ENCODE data around the gene SENP3. TPM values are rescaled to one million over a fixed set of nuclear protein-coding genes. Genes with fewer than 3 reads are reported as not detected.
A peak's percentile ranks its signal among the peaks of the same experiment; 100 is the strongest.
"Not testable (repeated sequence)": the region's sequence is repeated elsewhere in the genome, so short reads cannot be mapped to it uniquely, and the experiment has no call there.

SENP3 gene
- total RNA-seq, 1 experiment from 2014 or later, result 138 TPM

DNA sequence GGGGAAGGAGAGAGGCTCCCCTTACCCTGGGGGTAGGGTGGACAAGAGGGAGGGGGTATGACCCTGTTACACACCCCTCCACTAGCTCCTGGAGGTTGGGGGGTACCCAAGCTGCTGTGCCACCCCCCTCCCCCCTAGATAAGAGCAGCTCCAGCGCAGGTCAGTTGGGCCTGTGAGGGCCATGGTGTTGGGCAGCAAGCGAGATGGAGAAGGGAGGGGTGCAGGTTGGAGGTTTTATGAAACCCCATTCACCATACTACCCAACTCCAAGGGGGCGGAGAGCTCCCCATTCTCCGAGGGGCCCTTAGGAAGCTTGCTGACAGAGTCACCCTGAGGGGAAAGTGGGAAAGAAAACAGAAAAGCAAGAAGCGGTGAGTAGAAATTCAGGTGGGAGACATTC lies 29.9 kb downstream of the SENP3 start:
- no peak for DNase-seq (ENCODE audit: low read depth)

DNA sequence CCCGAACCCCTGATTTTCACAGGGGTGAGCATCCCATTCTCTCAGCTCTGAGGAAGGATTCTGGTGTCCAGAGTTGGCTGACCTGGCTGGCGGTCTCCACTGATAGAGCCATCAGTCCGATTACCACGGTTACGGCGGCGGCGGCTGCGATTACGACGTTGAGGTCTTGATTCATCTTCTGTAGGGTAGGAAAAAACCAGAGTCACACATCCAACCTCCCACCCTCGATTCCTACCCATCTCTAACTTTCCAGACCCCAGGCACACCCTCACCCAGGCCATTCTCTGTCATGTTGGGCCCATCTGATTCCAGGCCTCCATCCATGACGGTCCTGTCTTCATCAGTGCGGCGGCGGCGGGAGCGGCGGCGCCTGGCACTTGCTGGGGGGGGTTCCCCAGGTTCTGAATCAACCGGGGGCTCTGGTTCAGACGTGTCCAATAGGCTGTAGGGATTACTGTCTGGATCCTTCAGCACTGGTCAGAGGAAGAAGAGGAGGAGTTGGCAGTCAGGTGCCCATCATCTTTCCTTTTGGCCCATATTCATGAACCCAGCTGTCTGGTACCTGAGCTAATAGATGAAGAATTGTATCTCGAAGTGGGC lies 30.8 kb downstream of the SENP3 start:
- no peak for DNase-seq (ENCODE audit: low read depth)

DNA sequence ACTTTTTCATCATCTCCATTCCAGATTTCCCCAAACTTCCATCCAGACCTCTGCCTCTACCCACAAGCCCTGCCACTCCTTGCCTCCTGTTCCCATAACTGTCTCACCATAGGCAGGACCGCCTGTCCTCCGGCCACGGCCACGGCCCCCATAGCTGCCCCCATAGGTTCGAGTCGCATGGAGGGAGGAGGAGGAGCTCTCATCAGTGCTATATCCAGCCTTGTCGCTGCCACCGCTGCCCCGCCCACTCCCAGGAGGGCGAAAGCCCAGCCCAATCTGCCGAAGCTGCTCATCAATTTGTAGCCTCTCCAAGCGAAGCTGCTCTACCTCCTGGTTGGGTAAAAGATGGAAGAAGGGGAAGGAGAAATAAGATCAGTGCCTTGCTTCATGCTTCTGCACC lies 31.6 kb downstream of the SENP3 start:
- DNase-seq (ENCODE audit: low read depth), result no peak

GRCh38 chr17:7597561-7597960 lies 35.8 kb downstream of the SENP3 start:
- DNase-seq (ENCODE audit: low read depth), result not testable (repeated sequence)

DNA sequence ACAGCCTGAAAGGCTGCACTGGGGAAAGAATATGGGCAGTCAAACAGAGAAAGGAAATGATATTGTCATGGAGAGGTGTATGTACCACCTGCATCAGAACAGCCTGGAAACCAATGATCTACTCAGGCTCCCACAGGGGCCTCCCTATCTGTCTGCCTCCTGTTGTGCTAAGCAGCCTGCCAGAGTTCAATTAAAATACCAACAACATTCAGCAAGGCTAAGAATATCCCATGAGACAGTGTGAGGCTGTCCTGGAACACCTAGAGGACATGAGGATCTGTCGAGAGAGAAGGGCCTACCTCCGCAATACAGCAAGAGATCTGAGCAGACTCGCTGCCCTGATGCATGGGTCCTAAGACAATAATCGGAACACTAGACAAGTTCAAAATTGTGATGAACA lies 44.6 kb downstream of the SENP3 start:
- no peak for DNase-seq (ENCODE audit: low read depth)

DNA sequence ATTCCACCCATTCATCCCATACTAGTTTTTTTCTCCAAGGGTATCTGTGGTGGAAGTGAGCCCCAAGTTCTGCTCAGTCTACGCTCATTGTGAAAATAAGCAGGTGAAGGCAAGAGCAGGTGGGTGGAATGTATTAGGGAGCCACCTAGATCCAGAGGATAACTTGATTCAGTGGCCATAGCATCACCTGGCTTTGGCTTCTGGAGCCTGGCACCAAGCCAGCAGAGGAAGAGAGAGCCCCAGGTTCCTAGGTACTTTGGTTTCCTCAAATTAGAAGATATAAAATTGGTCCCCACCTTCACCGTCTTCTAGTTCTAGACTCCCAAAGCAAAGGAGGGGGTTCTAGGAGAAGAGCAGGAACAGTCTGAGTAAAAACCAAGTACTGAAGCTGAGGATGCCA lies 48.9 kb downstream of the SENP3 start:
- no peak for DNase-seq (ENCODE audit: low read depth)

DNA sequence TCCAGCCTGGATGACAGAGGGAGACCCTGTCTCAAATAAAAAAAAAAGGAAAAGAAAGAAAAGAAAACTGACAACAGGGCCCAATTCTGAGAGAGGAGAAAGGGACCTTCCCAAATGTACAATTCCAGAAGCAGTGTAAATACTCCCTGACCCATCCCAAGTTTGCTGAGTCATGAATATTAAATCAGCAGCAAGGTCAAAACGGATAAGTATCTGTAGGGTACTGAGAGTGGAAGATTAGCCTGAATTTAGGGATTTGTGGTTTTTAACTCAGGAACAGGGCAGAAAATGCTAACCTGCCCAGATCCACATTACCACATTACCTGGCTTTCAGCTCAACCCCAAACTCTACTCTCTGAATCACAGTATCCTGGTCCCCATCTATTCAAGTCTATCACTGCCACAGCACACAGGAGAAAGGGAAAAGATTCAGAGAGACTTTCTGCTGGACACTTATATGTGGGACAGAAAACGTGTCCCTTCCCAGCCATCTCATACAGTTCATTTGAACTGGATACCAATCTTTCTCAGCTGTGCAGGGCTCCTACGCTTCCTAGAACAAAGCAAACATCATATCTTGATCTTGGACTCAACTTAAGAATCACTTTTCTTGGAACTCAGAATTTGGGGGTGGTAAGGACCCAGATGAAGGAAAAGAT lies 50.0 kb downstream of the SENP3 start:
- no peak for DNase-seq (ENCODE audit: low read depth)

- DNase-seq (ENCODE audit: low read depth), result no peak
Measured at GRCh38 chr17:7612294-7612640, 50.5 kb downstream of the SENP3 start.

- peak; percentile 32 for DNase-seq (ENCODE audit: low read depth)
Measured at GRCh38 chr17:7613769-7614424, 52.2 kb downstream of the SENP3 start.

DNA sequence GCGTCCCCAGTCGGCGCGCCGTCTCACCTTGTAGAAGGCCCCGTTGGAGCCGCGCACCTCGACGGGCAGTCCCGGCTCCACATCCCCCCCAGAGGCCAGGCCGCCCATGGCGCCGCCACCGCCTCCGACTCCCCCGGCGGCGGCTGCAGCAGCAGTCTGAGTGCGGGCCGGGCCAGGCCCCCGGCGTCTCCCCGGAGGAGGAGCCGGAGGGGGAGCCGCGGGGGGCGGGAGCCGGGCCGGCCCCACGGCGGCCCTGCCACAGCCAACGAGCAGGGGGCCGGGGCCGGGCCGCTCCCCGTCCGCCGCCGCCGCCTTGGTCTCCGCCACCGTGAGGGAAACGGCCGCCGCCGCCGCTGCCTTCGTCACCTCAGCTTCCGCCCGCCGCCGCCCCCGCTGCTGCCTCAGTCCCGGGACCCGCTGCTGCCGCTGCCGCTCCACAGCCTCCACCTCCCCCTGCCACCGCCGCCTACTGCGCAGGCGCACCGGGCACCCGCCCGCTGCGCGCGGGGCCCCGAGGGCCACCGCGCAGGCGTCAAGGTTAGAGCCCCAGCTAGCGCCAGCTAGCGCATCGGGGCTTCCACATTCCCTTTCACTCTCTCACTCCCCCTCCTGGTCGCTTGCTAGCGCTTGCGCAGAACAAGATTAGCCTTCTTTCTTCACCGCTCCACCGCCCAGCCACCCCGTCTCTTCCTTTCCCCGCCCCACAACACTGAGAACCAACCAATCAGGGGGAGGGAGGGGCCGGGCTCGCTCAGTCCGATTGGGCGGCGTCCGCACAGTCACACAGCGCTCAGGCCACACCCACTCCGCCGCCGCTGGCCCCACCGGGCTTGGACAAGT lies 52.9 kb downstream of the SENP3 start, which contains the start of gene FXR2:
Gene FXR2 (minus strand): TSS at position 473 of the 840 bp plus-strand sequence. CDS start 365 bp downstream, at position 108.
- DNase-seq (ENCODE audit: low read depth), result peak; percentile 100

- DNase-seq (ENCODE audit: low read depth), result no peak
Measured at GRCh38 chr17:7615265-7615747, 53.6 kb downstream of the SENP3 start.

DNA sequence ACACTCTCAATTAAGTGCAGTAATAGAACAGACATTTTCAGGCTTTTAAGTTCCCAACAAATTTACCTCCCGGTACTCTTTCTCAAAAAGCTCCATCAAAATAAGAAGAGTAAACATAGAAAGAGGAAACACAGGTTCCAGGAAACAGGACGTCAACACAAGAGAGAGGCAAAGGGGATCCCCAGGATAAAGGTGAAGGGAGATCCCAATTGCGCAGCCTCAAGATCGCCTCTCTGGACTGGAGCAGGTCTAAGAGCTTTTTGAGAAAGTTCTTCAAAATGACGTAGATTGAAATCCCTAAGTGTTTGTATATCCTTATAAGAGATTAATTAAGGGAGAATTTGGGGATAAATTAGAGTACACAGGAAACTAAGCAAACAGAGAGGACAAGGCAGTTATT lies 56.9 kb downstream of the SENP3 start:
- DNase-seq (ENCODE audit: low read depth), result no peak

GRCh38 chr17:7620835-7621234 lies 59.1 kb downstream of the SENP3 start:
- no peak for DNase-seq (ENCODE audit: low read depth)

Small RNAs within 50 kb of the gene (small RNA-seq; reads per million reads assigned to genes)
- gene CD68 (not detected), gene RF00019 (not detected), gene SNORA48 (not detected), gene SNORD10 (not detected)

Other genes starting within 250 kb of the SENP3 start
- 125 and 135 TPM in 2 replicates for gene GPS2, start 246.6 kb upstream of the SENP3 start, total RNA-seq (2014; rRNA removed; shearing (Covaris generic))
- gene NEURL4, start 232.6 kb upstream of the SENP3 start, total RNA-seq (2014; rRNA removed; shearing (Covaris generic)), result 20.7 TPM in 2 replicates
- gene ACAP1, start 225.4 kb upstream of the SENP3 start, total RNA-seq (2014; rRNA removed; shearing (Covaris generic)), result 0.90 and 2.2 TPM in 2 replicates
- 4.7 and 5.8 TPM in 2 replicates for gene KCTD11, start 209.8 kb upstream of the SENP3 start, total RNA-seq (2014; rRNA removed; shearing (Covaris generic))
- gene TMEM95, start 206.8 kb upstream of the SENP3 start, total RNA-seq (2014; rRNA removed; shearing (Covaris generic)), result not detected in 2 replicates
- gene TNK1, start 180.8 kb upstream of the SENP3 start, total RNA-seq (2014; rRNA removed; shearing (Covaris generic)), result 0.24 TPM in 1 of 2 replicates, not detected in the other
- 31.7 and 36.7 TPM in 2 replicates for gene PLSCR3, start 167.4 kb upstream of the SENP3 start, total RNA-seq (2014; rRNA removed; shearing (Covaris generic))
- 54.1 and 72.6 TPM in 2 replicates for gene TMEM256, start 157.8 kb upstream of the SENP3 start, total RNA-seq (2014; rRNA removed; shearing (Covaris generic))
- gene NLGN2, start 154.1 kb upstream of the SENP3 start, total RNA-seq (2014; rRNA removed; shearing (Covaris generic)), result 6.1 and 7.4 TPM in 2 replicates
- not detected in 2 replicates for gene SPEM1, start 141.6 kb upstream of the SENP3 start, total RNA-seq (2014; rRNA removed; shearing (Covaris generic))
- gene SPEM2, start 136.3 kb upstream of the SENP3 start, total RNA-seq (2014; rRNA removed; shearing (Covaris generic)), result not detected in 2 replicates
- gene SPEM3, start 133.1 kb upstream of the SENP3 start, total RNA-seq (2014; rRNA removed; shearing (Covaris generic)), result not detected in 2 replicates
- 0.23 and 0.43 TPM in 2 replicates for gene TMEM102, start 126.5 kb upstream of the SENP3 start, total RNA-seq (2014; rRNA removed; shearing (Covaris generic))
- 0.23 and 0.37 TPM in 2 replicates for gene FGF11, start 122.4 kb upstream of the SENP3 start, total RNA-seq (2014; rRNA removed; shearing (Covaris generic))
- 6.0 and 7.9 TPM in 2 replicates for gene CHRNB1, start 116.9 kb upstream of the SENP3 start, total RNA-seq (2014; rRNA removed; shearing (Covaris generic))
- 13.1 and 18.1 TPM in 2 replicates for gene ZBTB4, start 82.3 kb upstream of the SENP3 start, total RNA-seq (2014; rRNA removed; shearing (Covaris generic))
- gene SLC35G6, start 80.5 kb upstream of the SENP3 start, total RNA-seq (2014; rRNA removed; shearing (Covaris generic)), result not detected in 2 replicates
- 43.4 and 44.6 TPM in 2 replicates for gene POLR2A, start 77.6 kb upstream of the SENP3 start, total RNA-seq (2014; rRNA removed; shearing (Covaris generic))
- gene TNFSF12, start 12.9 kb upstream of the SENP3 start, total RNA-seq (2014; rRNA removed; shearing (Covaris generic)), result 3.2 and 5.6 TPM in 2 replicates
- 0.37 and 0.63 TPM in 2 replicates for gene TNFSF13, start 3.2 kb upstream of the SENP3 start, total RNA-seq (2014; rRNA removed; shearing (Covaris generic))
- gene CD68, start 17.7 kb downstream of the SENP3 start, total RNA-seq (2014; rRNA removed; shearing (Covaris generic)), result 55.2 and 75.8 TPM in 2 replicates
- gene MPDU1, start 21.9 kb downstream of the SENP3 start, total RNA-seq (2014; rRNA removed; shearing (Covaris generic)), result 148 and 177 TPM in 2 replicates
- gene SOX15, start 28.2 kb downstream of the SENP3 start, total RNA-seq (2014; rRNA removed; shearing (Covaris generic)), result 0.31 and 1.8 TPM in 2 replicates
- gene FXR2, start 53.0 kb downstream of the SENP3 start, total RNA-seq (2014; rRNA removed; shearing (Covaris generic)), result 54.4 and 60.7 TPM in 2 replicates
- gene SAT2, start 65.9 kb downstream of the SENP3 start, total RNA-seq (2014; rRNA removed; shearing (Covaris generic)), result 18.6 and 20.8 TPM in 2 replicates
- gene SHBG, start 68.2 kb downstream of the SENP3 start, total RNA-seq (2014; rRNA removed; shearing (Covaris generic)), result not detected in 2 replicates
- not detected in 2 replicates for gene ATP1B2, start 89.0 kb downstream of the SENP3 start, total RNA-seq (2014; rRNA removed; shearing (Covaris generic))
- gene TP53, start 125.6 kb downstream of the SENP3 start, total RNA-seq (2014; rRNA removed; shearing (Covaris generic)), result 29.5 and 47.7 TPM in 2 replicates
- 25.2 and 29.2 TPM in 2 replicates for gene WRAP53, start 126.6 kb downstream of the SENP3 start, total RNA-seq (2014; rRNA removed; shearing (Covaris generic))
- gene EFNB3, start 143.3 kb downstream of the SENP3 start, total RNA-seq (2014; rRNA removed; shearing (Covaris generic)), result 5.7 and 7.7 TPM in 2 replicates
- gene DNAH2, start 155.8 kb downstream of the SENP3 start, total RNA-seq (2014; rRNA removed; shearing (Covaris generic)), result not detected in 2 replicates

All from HT1080 (cell line).